Effector memory CD4-positive, alpha-beta T cell (primary cell): ENCODE measurements around the gene DPP10.

ENCODE experiments used
- DNase-seq, 3 donors: peaks; one replicate each; pipeline ENCODE4 v3.0.0-alpha.2; 2020
- H3K27ac ChIP-seq: 2 replicates; pipeline ENCODE4 v1.7.0; 2013; ENCODE audit warnings: mild to moderate bottlenecking, low read length, moderate library complexity; ENCODE audit not compliant: insufficient read depth, poor library complexity, severe bottlenecking
- H3K27me3 ChIP-seq: replicated peaks from 2 replicates; pipeline ENCODE4 v1.7.0; 2013; ENCODE audit warnings: mild to moderate bottlenecking, low read length; ENCODE audit not compliant: insufficient read depth, control insufficient read depth, poor library complexity, severe bottlenecking
- H3K36me3 ChIP-seq: 2 replicates; pipeline ENCODE4 v1.7.0; 2013; ENCODE audit warnings: mild to moderate bottlenecking, low read length, moderate library complexity; ENCODE audit not compliant: control insufficient read depth, insufficient read depth
- H3K4me1 ChIP-seq: 2 replicates; pipeline ENCODE4 v1.7.0; 2013; ENCODE audit warnings: low read length, mild to moderate bottlenecking; ENCODE audit not compliant: control insufficient read depth, insufficient read depth, poor library complexity, severe bottlenecking
- H3K4me3 ChIP-seq: 2 replicates; pipeline ENCODE4 v1.7.0; 2013; ENCODE audit warnings: low read length, low read depth, mild to moderate bottlenecking; ENCODE audit not compliant: insufficient read depth, poor library complexity, severe bottlenecking
- H3K9me3 ChIP-seq: 2 replicates; pipeline ENCODE4 v1.7.0; 2013; ENCODE audit warnings: mild to moderate bottlenecking, low read length, moderate library complexity; ENCODE audit not compliant: control insufficient read depth

Gene DPP10

GRCh38 chr2:114880046-114880445 lies 437.6 kb downstream of the DPP10 start:
- Histone ChIP-seq H3K27ac (no peak overlapping the region), H3K4me1 (no peaks in the 10 kb centered on the region), H3K9me3 (no peaks in the 10 kb centered on the region), H3K4me3 (no peak overlapping the region), H3K27me3 (no peaks in the 10 kb centered on the region), H3K36me3 (no peaks in the 10 kb centered on the region)
- no peak for DNase-seq

- Histone ChIP-seq H3K4me1 (no peaks in the 10 kb centered on the region), H3K27me3 (no peaks in the 10 kb centered on the region), H3K4me3 (no peak overlapping the region), H3K36me3 (no peaks in the 10 kb centered on the region), H3K9me3 (no peaks in the 10 kb centered on the region), H3K27ac (no peak overlapping the region)
- no peak for DNase-seq
These were observed 477.5 kb downstream of the DPP10 start for GRCh38 chr2:114919985-114920384.

- H3K4me1 ChIP-seq: no peaks in the 10 kb centered on the region
- no peak overlapping the region for H3K4me3 ChIP-seq
- H3K27me3 ChIP-seq: no peaks in the 10 kb centered on the region
- no peak for DNase-seq
- no peaks in the 10 kb centered on the region for H3K9me3 ChIP-seq
- no peaks in the 10 kb centered on the region for H3K36me3 ChIP-seq
- no peak overlapping the region for H3K27ac ChIP-seq
These were observed 479.6 kb downstream of the DPP10 start for GRCh38 chr2:114922076-114922475.

DNA sequence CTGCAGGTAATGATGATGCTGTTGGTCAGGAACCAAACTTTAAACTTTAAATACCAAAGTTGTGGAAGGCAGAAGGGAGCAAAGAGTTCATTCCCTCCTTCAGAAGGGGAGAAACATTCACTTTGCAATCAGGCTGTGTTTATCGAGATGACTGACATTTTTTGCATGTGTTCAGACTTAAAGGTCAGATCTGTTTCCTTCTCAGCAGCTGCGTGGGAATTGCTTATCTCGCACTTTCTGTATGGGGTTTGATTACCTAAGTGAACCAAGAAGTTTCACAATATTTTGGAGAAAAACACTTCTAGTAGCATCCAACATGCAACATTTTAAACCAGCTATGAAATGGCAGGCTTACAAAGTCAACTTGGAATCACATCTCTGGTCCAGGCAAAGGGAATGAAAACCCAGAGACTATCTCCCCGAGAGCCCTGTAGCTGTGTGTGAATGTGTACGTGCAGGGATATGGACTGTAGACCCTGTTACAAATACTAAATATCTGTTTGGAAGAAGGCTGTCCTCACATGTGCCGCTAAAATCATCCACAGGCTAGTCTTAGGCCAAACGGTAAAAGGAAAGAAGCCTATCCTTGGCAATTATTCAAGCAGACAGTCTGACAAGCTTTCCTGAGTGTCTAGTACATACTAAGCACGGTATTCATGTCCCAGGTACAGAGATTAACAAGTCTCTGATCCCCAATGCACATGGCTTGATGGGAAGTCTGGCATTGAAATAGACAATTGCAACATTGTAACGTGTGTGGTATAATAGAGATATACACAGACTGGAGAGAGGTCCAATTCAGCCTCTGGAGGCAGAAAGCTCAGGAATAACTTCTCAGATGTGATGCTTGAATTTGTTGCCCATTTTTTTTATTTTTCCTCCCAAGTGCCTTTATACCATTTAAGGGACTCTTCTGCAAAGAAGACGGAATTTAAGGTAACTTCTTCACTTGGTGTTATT lies 483.1 kb downstream of the DPP10 start:
- Histone ChIP-seq H3K27ac (no peak overlapping the region), H3K9me3 (no peaks in the 10 kb centered on the region), H3K4me1 (no peaks in the 10 kb centered on the region), H3K4me3 (no peak overlapping the region), H3K36me3 (no peaks in the 10 kb centered on the region), H3K27me3 (no peaks in the 10 kb centered on the region)
- DNase-seq: no peak

DNA sequence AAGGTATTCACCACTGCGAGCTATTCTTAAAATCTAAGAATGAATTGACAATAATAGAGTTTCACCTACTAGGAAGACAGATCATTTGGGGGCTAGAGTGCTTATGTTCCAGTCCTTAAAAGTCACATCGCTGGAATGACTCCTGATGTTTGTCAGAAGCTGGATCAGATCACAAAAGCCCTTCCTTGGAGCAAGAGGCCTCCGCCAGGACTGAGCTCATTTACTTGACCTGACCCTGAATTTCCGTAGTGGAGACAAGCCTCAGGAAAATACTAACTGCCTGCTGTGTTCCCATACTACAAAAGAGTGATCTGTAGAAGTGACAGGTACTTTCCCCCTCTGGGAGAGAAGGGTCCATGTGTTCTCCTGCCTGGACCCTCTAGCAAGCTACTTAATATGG lies 483.9 kb downstream of the DPP10 start:
- H3K36me3 ChIP-seq: no peaks in the 10 kb centered on the region
- H3K9me3 ChIP-seq: no peaks in the 10 kb centered on the region
- no peaks in the 10 kb centered on the region for H3K27me3 ChIP-seq
- DNase-seq: no peak
- H3K27ac ChIP-seq: no peak overlapping the region
- no peaks in the 10 kb centered on the region for H3K4me1 ChIP-seq
- no peak overlapping the region for H3K4me3 ChIP-seq

DNA sequence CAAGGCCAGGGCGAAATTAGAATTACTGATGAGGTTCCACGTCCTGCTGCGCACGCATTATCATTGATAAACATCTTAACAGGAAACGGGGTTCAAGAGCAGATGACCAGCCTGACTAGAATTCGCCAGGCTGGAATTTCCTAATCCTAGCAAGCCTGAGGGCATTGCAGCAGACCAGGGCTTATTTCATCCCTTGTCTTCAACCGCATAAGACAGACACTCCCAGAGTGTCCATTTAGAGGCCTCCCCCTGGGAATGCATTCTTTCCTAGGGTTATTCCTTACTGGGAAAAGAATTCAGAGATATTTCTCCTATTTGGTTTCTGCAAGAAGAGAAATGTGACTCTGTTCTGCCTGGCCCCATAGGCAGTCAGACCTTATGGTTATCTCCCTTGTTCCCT lies 486.8 kb downstream of the DPP10 start:
- Histone ChIP-seq H3K4me1 (no peaks in the 10 kb centered on the region), H3K36me3 (no peaks in the 10 kb centered on the region), H3K27ac (no peak overlapping the region), H3K9me3 (no peaks in the 10 kb centered on the region), H3K4me3 (no peak overlapping the region), H3K27me3 (no peaks in the 10 kb centered on the region)
- no peak for DNase-seq

GRCh38 chr2:114933671-114934241 lies 491.3 kb downstream of the DPP10 start:
- H3K27ac ChIP-seq: no peak overlapping the region
- H3K4me3 ChIP-seq: no peak overlapping the region
- no peaks in the 10 kb centered on the region for H3K27me3 ChIP-seq
- H3K9me3 ChIP-seq: no peaks in the 10 kb centered on the region
- no peak for DNase-seq
- H3K4me1 ChIP-seq: no peaks in the 10 kb centered on the region
- no peaks in the 10 kb centered on the region for H3K36me3 ChIP-seq

DNA sequence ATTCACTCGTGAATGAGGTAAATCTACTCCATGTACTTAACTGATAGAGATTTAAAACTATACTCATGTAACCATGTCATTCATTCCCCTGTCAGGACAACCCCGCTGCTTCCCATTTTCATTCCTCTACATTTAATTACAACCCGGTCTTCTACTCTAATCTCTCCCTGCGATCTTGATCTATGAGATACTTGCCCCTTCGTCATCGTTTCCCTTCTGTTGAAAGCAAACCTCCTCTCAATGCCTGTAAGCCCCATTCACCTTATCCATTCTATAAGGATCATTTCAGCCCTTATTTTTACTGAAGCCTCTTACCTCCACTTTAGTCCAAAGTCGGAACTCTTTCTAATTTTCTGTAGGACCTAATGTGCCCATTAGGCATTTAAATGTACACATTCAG lies 492.6 kb downstream of the DPP10 start:
- Histone ChIP-seq H3K4me3 (no peak overlapping the region), H3K36me3 (no peaks in the 10 kb centered on the region), H3K9me3 (no peaks in the 10 kb centered on the region), H3K4me1 (no peaks in the 10 kb centered on the region), H3K27me3 (no peaks in the 10 kb centered on the region), H3K27ac (no peak overlapping the region)
- no peak for DNase-seq

GRCh38 chr2:114937366-114937930 lies 495.0 kb downstream of the DPP10 start:
- DNase-seq: no peak
- H3K27me3 ChIP-seq: no peaks in the 10 kb centered on the region

More at GRCh38 chr2:114937366-114937930, 495.0 kb downstream of the DPP10 start:
- Histone ChIP-seq H3K9me3 (no peaks in the 10 kb centered on the region), H3K36me3 (no peaks in the 10 kb centered on the region), H3K4me1 (no peaks in the 10 kb centered on the region), H3K4me3 (no peak overlapping the region), H3K27ac (no peak overlapping the region)
